DOHH2 (cell line): Measurements from ENCODE around the gene RAB22A.

Experiments
- H3F3A ChIP-seq: fragments of 200-600 bp; sonication (generic), shearing (Covaris generic); 2 replicates; pipeline ENCODE4 v1.6.0; 2016; ENCODE audit warnings: antibody characterized with exemption, mild to moderate bottlenecking; ENCODE audit not compliant: control insufficient read depth, insufficient read depth
- H3K27ac ChIP-seq: fragments of 200-600 bp; sonication (generic); 2 replicates; pipeline ENCODE4 v1.5.1; 2014; ENCODE audit warnings: low read depth, mild to moderate bottlenecking, low read length, moderate library complexity
- H3K27me3 ChIP-seq: fragments of 200-600 bp; sonication (generic); 2 replicates; pipeline ENCODE4 v1.6.1; 2014; ENCODE audit warnings: mild to moderate bottlenecking, low read length, mixed read lengths; ENCODE audit not compliant: control insufficient read depth
- H3K36me3 ChIP-seq: fragments of 200-600 bp; sonication (generic); 2 replicates; pipeline ENCODE4 v1.6.1; 2014; ENCODE audit warnings: mild to moderate bottlenecking, low read length, moderate library complexity, mixed read lengths; ENCODE audit not compliant: control insufficient read depth
- H3K4me1 ChIP-seq: fragments of 200-600 bp; sonication (generic); 2 replicates; pipeline ENCODE4 v1.6.1; 2014; ENCODE audit warnings: mild to moderate bottlenecking, low read length, mixed read lengths; ENCODE audit not compliant: control insufficient read depth
- H3K4me2 ChIP-seq: fragments of 200-600 bp; sonication (generic); 2 replicates; pipeline ENCODE4 v1.6.0; 2014; ENCODE audit warnings: mild to moderate bottlenecking, low read length, moderate library complexity
- H3K4me3 ChIP-seq: fragments of 200-600 bp; sonication (generic); 2 replicates; pipeline ENCODE4 v1.5.1; 2014; ENCODE audit warnings: mild to moderate bottlenecking, low read length, mixed read lengths
- H3K79me2 ChIP-seq: fragments of 200-600 bp; sonication (generic); 2 replicates; pipeline ENCODE4 v1.6.1; 2014; ENCODE audit warnings: mild to moderate bottlenecking, low read length, mixed read lengths; ENCODE audit not compliant: control insufficient read depth
- H3K9me2 ChIP-seq: fragments of 200-600 bp; sonication (generic); replicated peaks from 2 replicates; pipeline ENCODE4 v1.6.1; 2014; ENCODE audit warnings: mild to moderate bottlenecking, low read length, mixed read lengths; ENCODE audit not compliant: control insufficient read depth
- H3K9me3 ChIP-seq: fragments of 200-600 bp; sonication (generic); 2 replicates; pipeline ENCODE4 v1.6.1; 2014; ENCODE audit warnings: antibody characterized with exemption, low read length, mixed read lengths; ENCODE audit not compliant: control insufficient read depth, insufficient read depth
- H4K20me1 ChIP-seq: fragments of 200-600 bp; sonication (generic); 2 replicates; pipeline ENCODE4 v1.6.0; 2014; ENCODE audit warnings: low read depth, mild to moderate bottlenecking, antibody characterized with exemption, low read length, moderate library complexity; ENCODE audit not compliant: control insufficient read depth, insufficient read depth
- CTCF ChIP-seq: fragments of 200-600 bp; sonication (generic); IDR thresholded peaks from one replicate; pipeline ENCODE4 v1.5.1; 2014; ENCODE audit warnings: antibody characterized with exemption, mild to moderate bottlenecking, low read depth, low read length; ENCODE audit not compliant: poor library complexity, severe bottlenecking
- EZH2phosphoT487 ChIP-seq: fragments of 200-600 bp; sonication (generic); IDR thresholded peaks from 2 replicates; pipeline ENCODE4 v1.6.1; 2017; ENCODE audit warnings: borderline replicate concordance, mild to moderate bottlenecking, antibody characterized with exemption, low read length, moderate library complexity, mixed read lengths

Gene RAB22A

DNA sequence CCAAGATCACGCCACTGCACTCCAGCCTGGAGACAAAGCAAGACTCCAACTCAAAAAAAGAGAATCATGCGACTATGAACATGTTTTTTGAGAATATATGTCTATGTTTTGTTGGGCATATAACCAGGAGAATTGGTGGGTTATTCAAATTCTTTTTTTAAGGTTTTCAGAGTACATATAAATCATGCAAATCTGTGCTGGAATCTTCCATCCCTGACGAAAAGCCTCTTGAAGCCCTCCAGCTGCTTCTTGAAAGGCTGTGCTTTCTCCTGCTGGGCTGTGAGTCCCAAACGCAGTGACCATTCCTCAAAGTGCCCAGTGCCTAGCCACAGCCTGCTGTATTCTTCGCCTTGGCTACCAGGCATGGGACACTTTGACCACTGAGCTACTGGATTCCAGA lies 9.2 kb upstream of the RAB22A start:
- TF ChIP-seq EZH2phosphoT487 (no peak), CTCF (no peak)
- no peaks in the 10 kb centered on the region for H3F3A ChIP-seq

DNA sequence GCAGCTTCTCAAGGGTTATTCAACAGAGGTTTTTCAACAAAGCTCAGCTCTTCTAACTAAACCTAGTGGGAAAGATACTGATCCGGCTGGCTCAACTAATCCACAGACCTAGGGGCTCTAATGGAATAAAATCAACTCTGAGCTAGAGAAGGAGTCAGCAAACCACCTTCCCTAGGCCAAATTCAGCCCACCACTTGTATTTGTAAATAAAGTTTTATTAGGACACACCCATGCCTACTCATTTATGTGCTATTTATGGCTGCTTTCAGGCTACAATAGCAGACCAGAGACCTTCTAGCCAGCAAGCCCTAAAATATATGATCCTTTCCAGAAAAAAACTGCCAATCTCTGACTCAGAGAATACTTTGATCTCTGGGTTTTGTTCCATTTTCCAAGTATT lies 6.0 kb upstream of the RAB22A start:
- H3K4me3 ChIP-seq: no peak overlapping the region
- TF ChIP-seq CTCF (no peak), EZH2phosphoT487 (no peak)

More for the DNA sequence above, 9.2 kb upstream of the RAB22A start:
- Histone ChIP-seq H3K4me2 (no peak overlapping the region), H3K27ac (no peak overlapping the region), H4K20me1 (no peaks in the 10 kb centered on the region), H3K79me2 (no peaks in the 10 kb centered on the region), H3K9me2 (no peaks in the 10 kb centered on the region), H3K4me3 (no peak overlapping the region), H3K9me3 (no peaks in the 10 kb centered on the region), H3K4me1 (no peaks in the 10 kb centered on the region), H3K36me3 (no peaks in the 10 kb centered on the region), H3K27me3 (no peaks in the 10 kb centered on the region)

GRCh38 chr20:58305061-58305460 lies 4.5 kb upstream of the RAB22A start:
- Histone ChIP-seq H3K9me3 (no peaks in the 10 kb centered on the region), H3K27me3 (no peaks in the 10 kb centered on the region), H3K79me2 (peaks cover 4% of the 10 kb centered on the region), H3F3A (peaks cover 7% of the 10 kb centered on the region; the same call in 1 of the 2 replicates), H3K27ac (no peak overlapping the region), H4K20me1 (no peaks in the 10 kb centered on the region), H3K4me2 (no peak overlapping the region), H3K36me3 (peaks cover 4% of the 10 kb centered on the region; the same call in 1 of the 2 replicates), H3K4me3 (no peak overlapping the region), H3K9me2 (no peaks in the 10 kb centered on the region), H3K4me1 (peaks cover 27% of the 10 kb centered on the region)
- TF ChIP-seq CTCF: no peak
- TF ChIP-seq EZH2phosphoT487: no peak

More for the DNA sequence above, 6.0 kb upstream of the RAB22A start:
- Histone ChIP-seq H3K4me2 (no peak overlapping the region), H3K79me2 (no peaks in the 10 kb centered on the region), H3F3A (peaks cover 7% of the 10 kb centered on the region; the same call in 1 of the 2 replicates), H4K20me1 (no peaks in the 10 kb centered on the region), H3K4me1 (peaks cover 21% of the 10 kb centered on the region), H3K27ac (no peak overlapping the region), H3K27me3 (no peaks in the 10 kb centered on the region), H3K9me3 (no peaks in the 10 kb centered on the region), H3K36me3 (no peaks in the 10 kb centered on the region), H3K9me2 (no peaks in the 10 kb centered on the region)
